Activated T-cell treated with anti-CD3 and anti-CD28 coated beads for 48 hours (primary cell): ENCODE measurements around the gene PHKA2.

Experiments used
- DNase-seq: peaks from one replicate; pipeline ENCODE4 v3.0.0-alpha.2; 2020; ENCODE audit warnings: low read depth

Gene PHKA2

GRCh38 chrX:18974993-18975392 lies 8.9 kb downstream of the PHKA2 start:
- DNase-seq = no peak

GRCh38 chrX:18973527-18974192 lies 10.3 kb downstream of the PHKA2 start:
- DNase-seq = no peak

DNA sequence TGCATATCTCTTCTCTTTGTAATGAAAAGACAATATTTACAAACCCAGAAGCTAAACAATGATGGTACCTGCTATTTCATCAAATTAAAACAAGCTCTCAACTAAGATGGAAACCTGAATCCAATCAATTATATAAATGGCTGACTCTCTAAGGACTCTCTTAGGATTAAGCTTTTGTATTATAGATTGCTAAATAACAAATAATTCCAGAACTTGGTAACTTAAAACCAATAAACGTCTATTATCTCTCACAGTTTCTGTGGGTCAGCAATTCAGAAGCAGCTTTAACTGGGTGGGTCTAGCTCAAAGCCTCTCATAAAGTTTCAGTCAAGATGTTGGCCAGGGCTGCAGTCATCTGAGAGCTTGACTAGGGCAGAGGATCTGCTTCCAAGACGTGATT lies 12.4 kb downstream of the PHKA2 start:
- DNase-seq = no peak

DNA sequence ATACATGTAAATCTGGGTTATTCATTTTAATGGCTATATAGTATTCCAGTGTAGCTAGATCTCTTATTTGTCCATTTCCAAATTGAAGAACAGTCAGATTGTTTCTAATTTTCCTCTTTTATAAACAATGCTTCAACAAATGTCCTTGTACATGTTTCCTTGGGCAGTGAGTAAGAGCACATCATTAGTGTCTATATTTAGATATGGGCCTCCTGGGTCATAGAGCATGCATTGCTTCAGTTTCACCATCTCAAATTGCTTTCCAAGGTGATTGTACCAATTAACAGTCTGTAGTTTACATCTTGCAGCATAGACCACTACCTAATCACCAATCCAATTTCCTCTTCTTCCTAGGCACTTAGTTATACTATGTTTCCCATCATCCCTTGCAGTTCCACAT lies 13.4 kb downstream of the PHKA2 start:
- DNase-seq = no peak

- no peak for DNase-seq
Measured at GRCh38 chrX:18966624-18967023, 17.3 kb downstream of the PHKA2 start.

GRCh38 chrX:18964901-18965300 lies 19.0 kb downstream of the PHKA2 start:
- no peak for DNase-seq

GRCh38 chrX:18964026-18964425 lies 19.9 kb downstream of the PHKA2 start:
- DNase-seq = no peak

GRCh38 chrX:18962329-18962728 lies 21.6 kb downstream of the PHKA2 start:
- no peak for DNase-seq

GRCh38 chrX:18961686-18962085 lies 22.2 kb downstream of the PHKA2 start:
- DNase-seq = no peak

DNA sequence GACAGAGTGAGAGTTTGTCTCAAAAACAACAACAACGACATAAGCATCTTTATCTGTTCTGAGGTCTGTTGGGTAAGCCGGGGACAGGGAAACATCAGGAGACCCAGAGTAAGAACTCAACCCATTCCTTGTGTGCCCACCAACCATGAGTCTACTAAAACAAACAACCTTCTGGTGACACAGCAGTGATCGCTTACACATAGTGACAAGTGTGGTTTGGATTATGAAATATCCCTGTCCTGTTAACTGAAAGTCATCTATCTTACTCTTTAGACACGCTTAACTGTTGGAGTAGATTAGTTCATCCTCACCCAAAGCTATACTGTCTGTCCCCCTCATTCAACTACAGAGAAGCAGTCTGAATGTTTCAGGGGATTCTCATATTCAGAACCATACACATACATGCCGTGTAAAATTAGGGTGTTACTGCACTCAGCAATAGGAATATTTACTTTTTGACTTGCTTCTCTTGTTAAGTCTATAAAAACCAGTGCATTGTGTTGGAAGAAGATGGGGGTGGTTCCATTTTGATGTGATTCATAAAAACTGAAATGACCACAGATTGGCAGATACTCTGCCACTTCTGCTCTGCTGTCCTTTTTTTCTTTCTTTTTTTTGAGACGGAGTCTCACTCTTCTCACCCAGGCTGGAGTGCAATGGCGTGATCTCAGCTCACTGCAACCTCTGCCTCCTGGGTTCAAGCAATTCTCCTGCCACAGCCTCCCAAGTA lies 27.4 kb downstream of the PHKA2 start:
- DNase-seq = no peak

DNA sequence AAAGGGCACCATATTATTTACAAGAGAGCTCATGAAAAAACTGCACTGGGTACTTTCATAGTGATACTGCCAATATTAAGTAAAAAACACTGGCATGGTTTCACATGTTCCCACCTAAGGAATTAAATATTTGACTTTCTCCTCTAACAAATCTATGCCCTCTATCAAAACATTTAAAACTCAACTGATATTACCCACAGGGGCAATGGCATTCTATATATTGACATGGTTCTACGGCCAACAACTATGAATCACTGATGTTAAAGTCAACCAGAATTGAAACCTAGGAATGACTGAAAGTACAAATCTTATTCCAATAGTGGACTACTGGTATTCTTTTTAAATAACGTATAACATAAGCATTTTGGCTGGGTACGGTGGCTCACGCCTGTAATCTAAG lies 28.2 kb downstream of the PHKA2 start:
- DNase-seq = no peak

- no peak for DNase-seq
Measured at GRCh38 chrX:18951032-18951431, 32.9 kb downstream of the PHKA2 start.

DNA sequence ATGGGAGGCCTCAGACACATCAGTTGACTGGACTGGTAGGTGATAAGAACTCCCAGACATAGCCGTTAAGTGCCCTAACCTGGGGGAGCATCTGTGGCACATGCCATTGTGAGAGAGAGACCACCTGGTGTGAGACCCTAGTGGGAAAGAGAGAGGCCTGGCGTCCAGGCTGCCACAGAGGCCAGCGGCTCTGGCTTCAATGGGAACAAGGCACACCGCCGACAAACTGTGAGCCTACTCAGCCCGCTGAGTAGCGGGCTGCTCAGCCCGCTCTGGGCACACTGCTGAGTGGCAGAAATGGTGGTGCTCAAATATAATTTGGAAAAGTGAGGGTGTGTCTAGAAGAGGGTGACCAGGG lies 34.0 kb downstream of the PHKA2 start:
- DNase-seq = no peak

GRCh38 chrX:18949291-18949943 lies 34.5 kb downstream of the PHKA2 start:
- DNase-seq = no peak

DNA sequence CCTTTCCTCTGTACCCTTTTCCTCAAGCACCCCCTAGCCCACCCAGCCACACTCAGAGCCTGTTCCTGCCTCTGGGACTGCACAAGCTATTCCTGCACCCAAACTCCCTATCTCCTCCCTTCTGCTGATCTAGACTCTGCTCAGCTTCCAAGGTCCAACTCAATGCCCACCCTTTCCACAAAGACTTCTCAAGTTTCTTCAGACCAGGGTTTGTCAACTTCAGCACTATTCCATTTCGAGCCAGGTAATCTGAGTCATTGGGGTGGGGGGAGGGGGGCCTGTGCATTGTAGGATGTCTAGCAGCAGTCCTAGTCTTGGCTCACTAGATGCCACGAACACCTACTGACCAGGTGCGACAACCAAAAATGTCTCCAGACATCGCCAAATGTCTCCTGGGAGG lies 37.3 kb downstream of the PHKA2 start:
- DNase-seq = no peak

GRCh38 chrX:18946157-18946556 lies 37.8 kb downstream of the PHKA2 start:
- DNase-seq = no peak

DNA sequence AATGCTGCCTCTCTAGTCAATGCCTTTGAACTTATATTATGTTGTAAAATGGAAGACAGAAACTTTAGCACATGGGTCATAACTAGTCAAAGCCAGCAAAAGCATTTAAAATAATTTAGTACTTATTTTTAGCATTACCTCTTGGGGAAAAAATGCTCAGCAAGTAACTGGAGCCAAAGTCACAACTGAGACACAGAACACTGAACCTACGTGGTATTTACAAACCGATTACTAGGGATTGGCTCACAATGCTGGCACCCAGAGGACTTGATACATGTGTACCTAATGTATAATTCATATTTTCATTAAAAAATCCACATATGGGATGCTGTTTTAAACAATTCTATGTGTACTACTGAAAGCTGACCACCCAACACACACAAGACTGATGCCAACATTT lies 38.4 kb downstream of the PHKA2 start:
- DNase-seq = no peak

GRCh38 chrX:18944482-18944881 lies 39.4 kb downstream of the PHKA2 start:
- DNase-seq = no peak

DNA sequence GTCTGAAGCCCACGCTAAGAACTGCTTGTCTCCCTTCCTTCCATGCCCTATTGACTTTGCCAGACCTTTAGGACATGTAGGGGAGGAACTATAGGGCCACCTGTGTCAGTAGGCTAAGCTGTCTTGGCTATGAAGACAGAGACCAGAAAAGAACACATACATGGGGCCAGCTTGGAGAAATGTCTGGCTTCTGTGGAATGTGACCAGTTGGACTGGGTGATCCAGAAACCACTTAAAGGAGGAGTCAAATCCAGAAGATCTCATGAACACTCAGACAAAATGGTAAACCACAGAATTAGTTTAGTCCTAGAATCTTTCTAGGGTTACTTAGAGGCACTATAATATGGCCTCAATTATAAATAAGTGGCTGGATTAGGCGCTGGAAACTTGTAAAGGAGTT lies 42.0 kb downstream of the PHKA2 start:
- no peak for DNase-seq

DNA sequence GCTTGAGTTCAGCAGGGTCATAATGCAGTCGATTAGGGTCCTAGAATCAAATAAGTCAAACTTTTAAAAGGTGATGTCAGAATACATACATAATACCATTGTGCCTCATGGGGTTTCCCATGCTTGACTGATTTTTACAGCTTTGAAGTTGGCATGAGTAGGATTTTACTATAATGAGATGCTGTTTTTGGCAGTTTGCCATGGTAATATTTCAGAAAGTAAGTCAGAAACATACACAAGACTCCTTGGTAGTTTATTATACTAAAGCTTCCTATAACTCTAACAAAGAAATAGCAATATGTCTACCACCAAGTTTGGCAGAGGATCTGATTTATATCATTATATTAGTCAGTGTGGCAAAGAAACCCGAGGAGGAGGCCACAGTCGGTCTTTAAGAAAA lies 45.2 kb downstream of the PHKA2 start:
- no peak for DNase-seq

DNA sequence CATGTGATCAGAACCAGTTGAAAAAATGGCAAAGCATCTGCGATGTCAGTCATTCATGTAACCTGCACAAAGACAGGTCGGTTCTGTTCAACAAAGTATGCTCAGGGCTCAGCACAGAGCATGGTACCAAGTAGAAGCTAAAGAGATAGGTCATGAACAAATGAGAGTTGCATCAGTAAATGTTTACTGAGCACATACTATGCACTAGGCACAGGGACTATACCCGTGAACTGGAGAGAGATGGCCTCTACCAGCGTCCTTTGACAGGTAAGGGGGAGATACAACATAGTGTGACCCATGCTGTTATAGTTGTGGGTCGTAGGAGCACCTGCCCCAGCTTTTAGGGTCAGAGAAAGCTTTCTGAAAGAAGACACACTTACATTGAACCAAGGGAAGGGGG lies 46.7 kb downstream of the PHKA2 start:
- DNase-seq = no peak

- no peak for DNase-seq
Measured at GRCh38 chrX:18935893-18936292, 48.0 kb downstream of the PHKA2 start.

DNA sequence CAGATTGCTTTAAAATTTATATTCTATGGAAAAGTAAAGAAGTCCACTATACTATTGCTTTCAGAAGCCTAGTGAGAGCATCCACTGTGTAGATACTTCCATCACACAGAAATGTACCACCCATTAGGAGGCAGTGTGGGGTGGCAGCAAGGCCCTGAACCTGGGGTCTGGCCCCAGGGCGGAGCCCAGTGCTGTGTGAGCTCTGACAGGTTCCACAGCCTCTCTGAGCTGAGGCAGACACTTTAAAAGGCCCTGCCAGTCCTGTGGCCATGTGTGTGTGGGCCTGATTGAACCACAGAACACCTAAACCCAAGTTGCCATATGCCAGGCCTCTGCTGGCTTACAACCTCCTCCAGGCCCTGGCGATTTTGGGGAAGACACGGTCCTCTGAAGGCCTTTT lies 49.2 kb downstream of the PHKA2 start:
- DNase-seq = no peak

- no peak for DNase-seq
Measured at GRCh38 chrX:18933617-18934016, 50.3 kb downstream of the PHKA2 start.
